SJSA1 (cell line): ENCODE measurements around the gene PDE6A. TPM values are rescaled to one million over a fixed set of nuclear protein-coding genes. Genes with fewer than 3 reads are reported as not detected.

ENCODE experiments used
- DNase-seq, 2 experiments: peaks; one replicate each; pipeline ENCODE4 v3.0.0-alpha.2; 2015 to 2020; ENCODE audit warnings: low spot score in 2 of 2, low read depth in 1 of 2
- H3K27ac ChIP-seq: fragments of 250-450 bp; sonication (Bioruptor Pico); 2 replicates; pipeline ENCODE4 v1.5.1; 2020; ENCODE audit warnings: mild to moderate bottlenecking, moderate library complexity
- H3K27me3 ChIP-seq: fragments of 250-450 bp; sonication (Bioruptor Pico); replicated peaks from 2 replicates; pipeline ENCODE4 v1.5.1; 2020; ENCODE audit warnings: mild to moderate bottlenecking, moderate library complexity
- H3K36me3 ChIP-seq: fragments of 250-450 bp; sonication (Bioruptor Pico); 2 replicates; pipeline ENCODE4 v1.5.1; 2020; ENCODE audit warnings: mild to moderate bottlenecking
- H3K4me1 ChIP-seq: fragments of 250-450 bp; sonication (Bioruptor Pico); replicated peaks from 2 replicates; pipeline ENCODE4 v1.6.1; 2021; ENCODE audit warnings: mild to moderate bottlenecking
- H3K4me3 ChIP-seq: fragments of 250-450 bp; sonication (Bioruptor Pico); 2 replicates; pipeline ENCODE4 v1.5.1; 2020; ENCODE audit warnings: mild to moderate bottlenecking
- H3K9me3 ChIP-seq: fragments of 250-450 bp; sonication (Bioruptor Pico); replicated peaks from 2 replicates; pipeline ENCODE4 v1.5.1; 2020; ENCODE audit warnings: mild to moderate bottlenecking
- total RNA-seq: library from RNA; depleted of rRNA; stranded (reverse); fragments of >200 nt; shearing (Covaris generic); gene quantifications from 2 replicates; pipeline ENCODE4 v1.2.3, GENCODE V29; 2014

The PDE6A gene
- total RNA-seq, 1 experiment from 2014 or later, result 0.05 TPM

DNA sequence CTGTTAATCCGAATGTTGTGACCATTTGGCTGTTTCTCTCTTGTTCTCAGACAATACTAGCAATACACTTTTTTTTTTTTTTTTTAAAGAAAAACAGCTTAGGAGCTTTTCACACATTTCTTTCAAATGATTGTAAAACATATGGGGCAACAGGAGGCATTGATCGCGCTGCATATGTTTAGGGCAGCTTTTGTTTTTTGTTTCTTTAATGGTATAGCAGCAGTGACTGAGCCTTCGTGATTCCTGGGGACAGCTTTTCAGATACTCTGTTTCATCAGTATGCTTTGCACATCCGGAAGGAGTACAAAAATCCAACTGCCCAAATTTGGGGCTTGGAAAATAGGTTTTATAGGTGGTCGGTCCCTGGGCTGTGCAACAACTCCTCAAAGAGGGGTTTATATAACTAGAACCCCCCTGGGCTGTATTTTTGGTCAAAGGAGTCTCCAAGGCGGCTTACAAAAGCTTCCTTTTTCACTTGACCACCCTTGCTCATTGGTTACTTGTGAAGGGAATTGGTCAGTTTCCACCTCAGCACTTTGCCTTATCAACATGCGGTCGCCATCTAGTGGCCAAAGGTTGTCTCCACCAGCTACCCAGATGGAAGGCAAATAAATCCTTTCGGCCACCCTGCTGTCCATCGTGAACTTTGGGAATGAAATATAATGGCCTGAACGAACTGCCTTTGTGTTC, 91.8 kb downstream of the PDE6A start:
- DNase-seq, result peak; percentile 89 to 92
- Histone ChIP-seq H3K4me3 (no peak overlapping the region), H3K27me3 (no peaks in the 10 kb centered on the region), H3K36me3 (no peaks in the 10 kb centered on the region), H3K9me3 (no peaks in the 10 kb centered on the region), H3K27ac (0 out of 2 replicates have a peak overlapping the region, but pooled peaks have one; percentile 93), H3K4me1 (peaks cover 50% of the 10 kb centered on the region)

DNA sequence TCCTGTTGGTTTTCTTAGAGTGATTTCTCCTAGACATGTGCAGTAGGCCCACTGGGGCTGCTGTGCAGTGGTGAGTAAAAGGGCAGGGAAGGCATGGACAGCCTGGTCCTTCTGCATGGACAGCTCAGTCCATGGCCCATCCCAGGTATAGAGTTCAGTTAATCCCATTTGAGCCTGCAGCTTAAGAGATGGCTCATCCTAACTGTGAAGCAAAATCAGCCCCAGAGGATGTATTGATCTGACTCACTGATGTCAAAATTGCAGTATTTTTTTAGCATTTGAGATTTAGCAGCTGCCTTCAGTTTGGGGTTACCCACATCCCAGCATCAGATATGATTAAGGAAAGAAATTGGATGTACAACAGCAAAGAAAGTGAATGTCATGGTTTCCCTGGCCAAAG, 93.4 kb downstream of the PDE6A start:
- H3K9me3 ChIP-seq, result no peaks in the 10 kb centered on the region

DNA sequence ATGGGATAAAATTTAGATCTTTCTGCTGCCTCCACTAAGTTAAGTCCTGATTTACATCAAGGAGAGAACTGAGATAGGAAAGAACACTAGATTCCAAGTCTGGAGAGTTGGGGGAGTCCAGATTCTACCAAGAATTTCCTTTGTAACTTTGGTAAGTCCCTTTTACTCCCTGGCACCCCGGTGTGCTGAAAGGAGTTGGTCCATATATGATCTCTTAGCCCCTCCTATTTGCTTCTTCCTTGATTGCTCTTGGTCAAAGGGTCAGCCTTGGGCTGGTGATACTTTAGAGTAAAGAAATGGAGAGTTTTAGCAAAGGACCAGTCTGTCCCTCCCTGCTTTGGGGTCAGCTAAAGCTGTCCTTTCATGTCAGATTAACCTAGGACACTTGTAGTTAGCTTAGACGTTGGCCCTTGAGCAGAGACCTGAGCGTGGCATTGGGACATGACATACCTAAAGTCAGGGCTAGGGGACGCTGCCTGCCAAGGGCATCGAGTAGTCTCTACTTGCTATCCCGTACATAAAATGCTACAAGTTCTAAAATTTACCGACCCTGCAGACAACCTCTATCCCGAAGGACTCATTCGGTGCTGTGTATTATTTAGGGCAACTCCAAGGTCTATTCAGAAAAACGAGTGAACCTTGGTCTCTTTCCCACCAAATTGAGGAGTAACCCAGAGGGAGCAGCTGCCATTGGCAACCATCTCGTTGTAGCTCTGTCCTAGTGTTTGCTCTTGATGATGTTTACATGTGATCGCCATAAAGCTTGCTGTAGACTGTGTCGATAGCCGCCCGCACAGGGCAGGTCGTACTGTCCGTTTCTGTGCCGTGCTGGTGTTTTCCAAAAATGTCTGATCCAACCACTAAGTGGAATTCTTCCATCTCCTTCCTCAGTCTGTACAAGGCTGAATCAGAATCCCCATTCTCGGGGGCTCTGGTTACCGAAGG, 94.4 kb downstream of the PDE6A start:
- Histone ChIP-seq H3K27ac (no peak overlapping the region), H3K9me3 (no peaks in the 10 kb centered on the region), H3K27me3 (no peaks in the 10 kb centered on the region), H3K4me3 (no peak overlapping the region), H3K36me3 (no peaks in the 10 kb centered on the region), H3K4me1 (peaks cover 35% of the 10 kb centered on the region)
- DNase-seq, result no peak

More for the DNA sequence above, 93.4 kb downstream of the PDE6A start:
- Histone ChIP-seq H3K27ac (no peak overlapping the region), H3K27me3 (no peaks in the 10 kb centered on the region), H3K4me3 (no peak overlapping the region), H3K4me1 (peaks cover 37% of the 10 kb centered on the region), H3K36me3 (no peaks in the 10 kb centered on the region)
- no peak for DNase-seq

DNA sequence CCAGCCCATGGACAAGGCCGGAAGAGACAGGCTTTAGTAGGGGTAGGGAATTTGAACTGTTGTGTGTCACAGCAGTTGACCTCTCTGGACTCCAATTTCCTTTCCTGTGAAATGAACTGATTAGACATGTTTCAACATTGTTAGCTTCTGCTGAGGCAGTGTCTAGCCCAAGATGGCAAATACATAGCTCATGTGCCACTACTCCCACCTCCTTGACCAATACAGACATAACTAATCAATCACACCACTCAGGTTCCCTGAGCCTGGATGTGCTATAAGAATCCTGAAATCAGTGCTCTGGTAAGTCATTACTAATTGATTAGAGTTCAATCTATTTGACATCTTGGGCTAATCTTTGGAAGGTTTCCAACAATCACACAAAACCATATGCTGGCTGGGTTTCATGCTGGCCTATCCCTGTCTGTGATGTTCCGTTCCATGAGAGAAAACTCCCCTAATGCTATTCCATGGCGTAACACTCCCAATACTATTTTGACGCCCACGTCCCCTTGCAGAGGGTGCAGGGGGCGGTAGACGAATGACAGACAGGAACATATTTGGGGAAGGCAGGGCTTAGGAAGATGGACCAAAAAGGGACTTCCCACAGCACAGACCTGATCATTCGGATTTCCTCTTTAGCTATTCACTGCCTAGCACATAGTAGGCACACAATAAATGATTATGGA, 95.2 kb downstream of the PDE6A start:
- Histone ChIP-seq H3K36me3 (no peaks in the 10 kb centered on the region), H3K27ac (no peak overlapping the region), H3K27me3 (no peaks in the 10 kb centered on the region), H3K4me1 (peaks cover 37% of the 10 kb centered on the region), H3K4me3 (no peak overlapping the region), H3K9me3 (no peaks in the 10 kb centered on the region)
- DNase-seq, result no peak

DNA sequence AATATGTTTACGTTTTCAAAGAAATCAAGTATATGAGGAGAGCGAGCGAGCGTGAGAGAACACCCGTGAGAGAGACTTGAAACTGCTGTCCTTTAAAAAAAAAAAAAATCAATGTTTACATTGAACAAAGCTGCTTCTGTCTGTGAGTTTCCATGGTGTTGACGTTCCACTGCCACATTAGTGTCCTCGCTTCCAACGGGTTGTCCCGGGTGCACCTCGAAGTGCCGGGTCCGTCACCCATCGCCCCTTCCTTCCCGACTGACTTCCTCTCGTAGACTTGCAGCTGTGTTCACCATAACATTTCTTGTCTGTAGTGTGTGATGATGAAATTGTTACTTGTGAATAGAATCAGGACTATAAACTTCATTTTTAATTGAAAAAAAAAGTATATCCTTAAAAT, 97.0 kb downstream of the PDE6A start:
- H3K27ac ChIP-seq, result no peak overlapping the region
- H3K36me3 ChIP-seq, result no peaks in the 10 kb centered on the region
- H3K4me3 ChIP-seq, result no peak overlapping the region
- no peak for DNase-seq
- H3K9me3 ChIP-seq, result no peaks in the 10 kb centered on the region
- H3K4me1 ChIP-seq, result peaks cover 28% of the 10 kb centered on the region
- H3K27me3 ChIP-seq, result no peaks in the 10 kb centered on the region

DNA sequence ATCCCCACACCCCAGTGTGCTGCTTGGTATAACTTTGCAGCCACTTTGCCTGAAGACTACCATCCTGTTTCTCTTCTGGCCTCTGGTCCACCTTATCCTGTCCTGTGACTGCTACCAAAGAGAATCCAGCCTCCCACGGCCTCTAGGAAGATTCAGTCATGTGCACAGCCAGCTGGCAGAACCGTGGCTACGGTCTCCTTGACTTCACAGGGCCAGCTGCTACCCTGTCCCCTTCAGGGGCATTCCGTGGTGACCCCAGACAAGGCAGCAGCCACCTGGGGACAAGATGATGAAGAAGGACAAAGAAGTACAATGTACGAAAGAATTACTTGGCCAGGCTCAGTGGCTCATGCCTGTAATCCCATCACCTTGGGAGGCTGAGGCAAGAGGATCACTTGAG, 98.6 kb downstream of the PDE6A start:
- no peak for DNase-seq

DNA sequence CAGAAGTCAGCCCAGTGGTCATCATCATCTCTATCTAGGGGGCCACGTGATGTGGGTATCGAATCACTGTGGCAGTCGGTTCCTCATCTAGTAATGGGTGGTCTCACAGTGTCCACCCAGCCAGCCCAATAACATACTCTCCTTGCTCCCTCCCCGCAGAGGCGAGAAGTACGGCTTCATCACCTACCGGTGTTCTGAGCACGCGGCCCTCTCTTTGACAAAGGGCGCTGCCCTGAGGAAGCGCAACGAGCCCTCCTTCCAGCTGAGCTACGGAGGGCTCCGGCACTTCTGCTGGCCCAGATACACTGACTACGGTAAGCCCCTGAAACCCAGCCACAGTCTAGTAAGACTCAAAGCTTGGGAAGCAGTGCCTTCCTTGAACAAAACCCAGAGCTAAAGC, 99.0 kb downstream of the PDE6A start:
- H3K27ac ChIP-seq, result no peak overlapping the region
- no peaks in the 10 kb centered on the region for H3K27me3 ChIP-seq
- no peaks in the 10 kb centered on the region for H3K9me3 ChIP-seq
- H3K36me3 ChIP-seq, result no peaks in the 10 kb centered on the region
- no peak for DNase-seq
- no peak overlapping the region for H3K4me3 ChIP-seq
- H3K4me1 ChIP-seq, result peaks cover 41% of the 10 kb centered on the region

More for the DNA sequence above, 98.6 kb downstream of the PDE6A start:
- Histone ChIP-seq H3K9me3 (no peaks in the 10 kb centered on the region), H3K27me3 (no peaks in the 10 kb centered on the region), H3K27ac (no peak overlapping the region), H3K36me3 (no peaks in the 10 kb centered on the region), H3K4me1 (peaks cover 36% of the 10 kb centered on the region), H3K4me3 (no peak overlapping the region)

DNA sequence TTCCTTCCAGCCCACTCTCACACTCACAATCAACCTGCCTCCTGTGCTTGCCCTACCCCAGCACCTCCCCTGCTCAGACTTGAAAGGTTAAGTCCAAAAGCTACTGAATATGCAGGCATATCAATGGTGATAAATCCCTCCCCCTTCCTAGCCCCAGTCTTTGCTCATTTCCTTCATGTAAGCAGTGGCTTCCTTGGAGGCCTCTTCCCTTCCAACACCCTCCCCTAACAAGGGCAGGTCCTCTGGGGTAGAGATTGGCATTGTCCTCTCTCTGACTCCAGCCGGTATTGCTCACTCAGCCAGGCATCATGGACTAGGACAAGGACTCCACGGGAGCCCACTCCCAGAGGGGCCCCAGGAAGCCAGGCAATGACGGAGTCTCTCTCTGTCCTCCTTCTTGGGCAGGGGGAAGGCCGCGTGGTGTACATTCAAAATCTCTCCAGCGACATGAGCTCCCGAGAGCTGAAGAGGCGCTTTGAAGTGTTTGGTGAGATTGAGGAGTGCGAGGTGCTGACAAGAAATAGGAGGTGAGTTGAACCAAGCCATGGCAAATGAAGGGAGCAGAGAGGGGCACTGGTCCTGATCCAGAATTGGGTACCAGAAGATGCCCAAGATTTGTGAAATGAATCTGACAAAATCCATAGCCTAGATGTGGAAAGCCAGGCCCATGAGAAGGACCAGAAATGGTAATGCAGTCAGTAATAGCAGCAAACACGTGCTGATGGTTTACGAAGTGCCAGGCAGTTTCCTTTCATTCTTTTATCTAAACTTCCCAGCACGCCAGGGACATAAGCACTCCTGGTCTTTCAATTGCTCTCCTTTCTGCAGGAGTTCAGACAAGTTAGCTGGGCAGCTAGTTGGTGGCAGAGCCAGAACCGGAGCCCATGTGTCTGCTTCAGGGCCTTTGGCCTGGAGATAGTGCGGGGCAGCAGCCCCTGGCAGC, 102.5 kb downstream of the PDE6A start:
- H3K9me3 ChIP-seq, result no peaks in the 10 kb centered on the region
- no peak for DNase-seq
- H3K36me3 ChIP-seq, result no peaks in the 10 kb centered on the region
- H3K4me3 ChIP-seq, result no peak overlapping the region
- H3K27me3 ChIP-seq, result no peaks in the 10 kb centered on the region
- no peak overlapping the region for H3K27ac ChIP-seq
- peaks cover 68% of the 10 kb centered on the region for H3K4me1 ChIP-seq

DNA sequence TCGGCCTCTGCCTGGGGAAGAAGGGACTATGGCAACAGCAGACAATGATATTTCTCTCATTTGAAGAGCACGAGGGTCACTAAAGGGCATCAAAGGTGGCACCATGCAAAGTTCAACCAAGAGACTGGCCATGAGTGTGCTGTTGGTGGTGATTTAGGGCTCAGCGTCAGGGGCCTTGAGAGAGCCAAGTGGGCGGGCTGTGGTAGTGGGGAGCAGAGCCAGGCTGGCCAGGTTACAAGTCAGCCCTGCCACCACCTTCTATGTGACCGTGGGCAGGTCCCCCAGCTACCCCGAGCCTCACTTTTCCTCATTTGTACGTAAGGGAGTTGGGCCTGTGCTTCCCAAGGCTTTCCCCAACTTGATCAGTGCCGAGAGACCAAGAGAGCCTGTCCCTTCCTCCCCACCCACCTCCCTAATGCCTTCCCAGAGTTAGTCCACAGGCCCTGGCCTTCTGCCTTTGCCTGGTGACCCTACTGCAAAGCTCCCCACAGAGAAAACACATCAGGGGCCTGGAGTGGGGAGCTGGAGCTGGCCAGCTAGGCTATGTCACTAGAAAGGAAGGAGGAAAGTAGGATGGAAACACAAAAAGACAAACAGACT, 104.3 kb downstream of the PDE6A start:
- DNase-seq, result no peak
- peaks cover 64% of the 10 kb centered on the region for H3K4me1 ChIP-seq
- H3K9me3 ChIP-seq, result no peaks in the 10 kb centered on the region
- no peaks in the 10 kb centered on the region for H3K27me3 ChIP-seq
- H3K4me3 ChIP-seq, result no peak overlapping the region
- no peaks in the 10 kb centered on the region for H3K36me3 ChIP-seq
- H3K27ac ChIP-seq, result no peak overlapping the region

DNA sequence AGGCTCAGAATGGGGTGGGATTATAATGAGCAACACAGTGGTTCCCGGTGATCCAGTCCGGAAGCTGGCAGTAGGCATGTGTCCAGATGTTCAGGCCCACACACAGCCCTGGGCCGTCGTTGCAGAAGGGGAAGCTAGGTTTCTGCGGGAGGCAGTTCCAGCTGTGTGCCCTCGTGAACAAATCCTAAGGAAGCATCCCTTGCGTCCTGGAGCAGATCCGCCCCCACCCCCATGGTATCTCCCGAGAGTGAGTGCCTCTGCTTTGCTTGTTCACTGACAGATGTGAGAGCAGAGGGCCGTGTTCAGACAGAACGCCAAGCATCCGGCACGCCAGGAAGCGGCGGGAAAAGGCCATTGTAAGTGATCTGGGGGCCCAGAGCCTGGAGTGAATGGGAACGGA, 104.8 kb downstream of the PDE6A start:
- H3K4me1 ChIP-seq, result peaks cover 59% of the 10 kb centered on the region
- H3K27me3 ChIP-seq, result no peaks in the 10 kb centered on the region
- H3K36me3 ChIP-seq, result no peaks in the 10 kb centered on the region
- DNase-seq, result peak in 1 of 2 experiments; percentile 47
- H3K9me3 ChIP-seq, result no peaks in the 10 kb centered on the region
- H3K4me3 ChIP-seq, result no peak overlapping the region
- no peak overlapping the region for H3K27ac ChIP-seq

DNA sequence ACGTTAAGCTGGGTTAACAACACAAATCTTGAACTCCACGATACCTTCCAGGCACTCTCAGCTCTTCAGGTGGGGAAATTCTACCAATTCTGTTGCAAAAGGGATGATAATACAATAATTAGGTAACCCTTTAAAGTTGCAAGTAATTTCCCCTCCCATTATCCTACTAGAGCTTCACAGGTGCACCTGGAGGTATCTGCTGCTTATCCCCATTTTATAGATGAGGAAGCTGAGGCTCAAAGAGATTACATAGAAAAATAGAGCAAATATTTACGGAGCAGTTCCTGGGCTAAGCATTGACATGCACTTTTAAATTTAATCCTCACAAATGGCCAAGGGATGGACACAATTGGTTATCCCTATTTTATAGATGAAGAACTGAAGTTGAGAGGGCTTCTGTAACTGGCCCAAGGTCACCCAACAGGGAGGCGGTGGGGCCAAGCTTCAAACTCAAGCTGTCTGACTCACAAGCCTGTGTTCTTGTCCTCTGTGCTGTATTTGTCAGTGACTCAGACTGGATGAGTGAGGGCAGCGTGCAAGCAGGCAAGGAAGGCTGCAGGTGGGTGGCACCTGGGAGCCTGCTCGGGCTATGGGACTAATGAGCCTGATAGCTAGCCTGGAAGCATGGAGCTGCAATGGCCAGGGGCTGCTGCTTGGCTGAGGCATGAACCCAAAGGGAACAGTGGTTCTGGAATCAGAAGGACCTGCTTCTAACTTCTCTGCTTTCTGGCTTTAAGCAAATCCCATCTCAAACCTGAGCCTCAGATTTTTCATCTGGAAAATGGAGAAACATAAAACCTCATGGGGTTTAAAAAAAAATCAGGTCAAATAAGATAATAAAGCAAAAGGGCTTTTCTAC, 105.5 kb downstream of the PDE6A start:
- Histone ChIP-seq H3K4me3 (no peak overlapping the region), H3K9me3 (no peaks in the 10 kb centered on the region), H3K4me1 (peaks cover 52% of the 10 kb centered on the region), H3K27ac (no peak overlapping the region), H3K36me3 (no peaks in the 10 kb centered on the region), H3K27me3 (no peaks in the 10 kb centered on the region)
- peak; percentile 59 to 77 for DNase-seq

DNA sequence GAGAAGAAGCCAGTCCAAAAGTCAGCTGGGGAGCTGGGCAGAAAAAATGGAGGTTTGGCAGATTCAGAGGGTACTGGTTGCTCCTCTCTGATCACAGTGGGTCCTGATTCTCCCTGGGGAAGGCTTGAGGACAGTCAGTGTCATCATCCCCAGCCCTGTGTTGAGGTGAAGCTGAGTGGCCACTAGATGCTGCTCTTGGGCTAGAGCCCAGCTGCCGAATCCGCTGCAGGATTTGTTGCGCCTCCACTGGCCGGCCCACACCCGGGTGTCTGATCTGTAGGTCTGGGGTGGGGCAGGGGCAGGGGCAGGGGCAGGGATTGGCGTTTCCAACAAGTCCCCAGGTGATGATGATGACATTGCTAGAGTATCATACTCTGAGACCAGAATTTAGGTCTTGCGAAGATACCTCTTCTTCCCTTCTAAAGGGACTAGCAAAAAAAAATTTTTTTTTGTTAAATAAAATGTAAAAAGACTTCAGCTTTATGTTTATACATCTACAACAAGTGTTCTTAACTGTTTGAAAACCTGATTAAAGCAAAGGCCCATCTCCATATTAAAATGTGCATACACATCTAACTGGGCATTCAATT, 106.8 kb downstream of the PDE6A start:
- Histone ChIP-seq H3K4me3 (no peak overlapping the region), H3K4me1 (peaks cover 47% of the 10 kb centered on the region), H3K9me3 (no peaks in the 10 kb centered on the region), H3K36me3 (no peaks in the 10 kb centered on the region), H3K27ac (no peak overlapping the region), H3K27me3 (no peaks in the 10 kb centered on the region)
- DNase-seq, result peak; percentile 61 to 86
